Right lobe of liver (tissue), 4 donors: Measurements from ENCODE around the gene TAF12.

Experiments
- POLR2A ChIP-seq: fragments of 450-650 bp; IDR thresholded peaks from one replicate; pipeline ENCODE4 v1.6.1; 2017; ENCODE audit warnings: antibody characterized with exemption, mild to moderate bottlenecking
- TF ChIP-seq, protein P1 (sequence below), 4 donors: fragments of 200-600 bp in 3 of 4; fragments of 450-650 bp in 1 of 4; IDR thresholded peaks; one replicate each; pipeline versions ENCODE4 v1.5.1 to v1.8.0; 2016 to 2022; ENCODE audit warnings: antibody characterized with exemption in 4 of 4, mild to moderate bottlenecking in 2 of 4
- donor health status: DM: no; HTN: no; CAD: no.
- donor health status: DM: no; HTN: no; CAD: no.
- donor health status: DM: no; HTN: yes; CAD: no.

GRCh38 chr1:28579401-28579800, 63.5 kb downstream of the TAF12 start:
- TF ChIP-seq, protein P1, sequence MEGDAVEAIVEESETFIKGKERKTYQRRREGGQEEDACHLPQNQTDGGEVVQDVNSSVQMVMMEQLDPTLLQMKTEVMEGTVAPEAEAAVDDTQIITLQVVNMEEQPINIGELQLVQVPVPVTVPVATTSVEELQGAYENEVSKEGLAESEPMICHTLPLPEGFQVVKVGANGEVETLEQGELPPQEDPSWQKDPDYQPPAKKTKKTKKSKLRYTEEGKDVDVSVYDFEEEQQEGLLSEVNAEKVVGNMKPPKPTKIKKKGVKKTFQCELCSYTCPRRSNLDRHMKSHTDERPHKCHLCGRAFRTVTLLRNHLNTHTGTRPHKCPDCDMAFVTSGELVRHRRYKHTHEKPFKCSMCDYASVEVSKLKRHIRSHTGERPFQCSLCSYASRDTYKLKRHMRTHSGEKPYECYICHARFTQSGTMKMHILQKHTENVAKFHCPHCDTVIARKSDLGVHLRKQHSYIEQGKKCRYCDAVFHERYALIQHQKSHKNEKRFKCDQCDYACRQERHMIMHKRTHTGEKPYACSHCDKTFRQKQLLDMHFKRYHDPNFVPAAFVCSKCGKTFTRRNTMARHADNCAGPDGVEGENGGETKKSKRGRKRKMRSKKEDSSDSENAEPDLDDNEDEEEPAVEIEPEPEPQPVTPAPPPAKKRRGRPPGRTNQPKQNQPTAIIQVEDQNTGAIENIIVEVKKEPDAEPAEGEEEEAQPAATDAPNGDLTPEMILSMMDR (IDR thresholded peaks at IDR 0.05): no peak
- no peak for TF ChIP-seq POLR2A
